Stimulated activated CD4-positive, alpha-beta T cell treated with anti-CD3 and anti-CD28 coated beads, Interleukin-12 subunit alpha, Interleukin-12 subunit beta, amount 100 ng/mL, for 4 hours (primary cell): ENCODE measurements around the gene PPP2R1A.
"Not testable (repeated sequence)": the region's sequence is repeated elsewhere in the genome, so short reads cannot be mapped to it uniquely, and the experiment has no call there.

Source experiments
- DNase-seq: peaks from one replicate; pipeline ENCODE4 v3.0.0-alpha.2; 2020

Gene PPP2R1A

DNA sequence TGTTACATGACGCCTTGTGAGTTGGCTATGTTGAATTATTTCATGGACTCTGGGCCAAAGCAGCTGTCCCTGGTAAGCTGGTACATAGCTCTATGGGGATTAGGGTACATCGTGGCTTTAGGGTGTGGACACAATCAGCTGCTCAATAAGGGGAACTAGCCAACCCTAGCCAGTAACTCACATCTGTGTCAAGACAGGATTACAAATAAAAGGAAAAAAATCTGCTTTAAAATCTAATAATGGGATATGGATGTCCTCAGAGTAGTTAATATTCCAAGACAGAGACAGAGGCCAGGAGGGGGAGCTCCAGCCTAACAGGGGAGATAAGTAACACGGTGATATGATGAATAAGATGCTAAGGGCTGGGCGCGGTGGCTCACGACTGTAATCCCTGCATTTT lies 58.4 kb downstream of the PPP2R1A start:
- DNase-seq = peak; percentile 60

DNA sequence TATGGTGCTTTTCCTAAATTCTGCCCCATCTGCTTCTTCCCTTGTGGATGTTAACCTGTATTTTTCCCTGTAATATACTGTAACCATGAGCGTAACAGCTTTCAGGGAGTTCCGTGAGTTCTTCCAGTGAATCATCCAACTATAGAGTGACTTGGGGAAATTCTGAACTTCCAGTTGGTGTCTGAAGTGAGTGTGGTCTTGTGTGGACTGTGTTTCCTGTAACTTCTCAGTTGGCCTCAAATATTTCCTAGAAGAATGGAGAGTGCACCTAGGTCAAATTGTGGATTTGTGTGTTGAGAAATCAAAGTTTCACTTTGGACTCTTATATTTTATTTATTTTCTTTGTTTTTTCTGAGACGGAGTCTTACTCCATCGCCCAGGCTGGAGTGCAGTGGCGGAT lies 68.6 kb downstream of the PPP2R1A start:
- no peak for DNase-seq

- DNase-seq = not testable (repeated sequence)
These were observed 75.7 kb downstream of the PPP2R1A start for GRCh38 chr19:52265556-52265955.

DNA sequence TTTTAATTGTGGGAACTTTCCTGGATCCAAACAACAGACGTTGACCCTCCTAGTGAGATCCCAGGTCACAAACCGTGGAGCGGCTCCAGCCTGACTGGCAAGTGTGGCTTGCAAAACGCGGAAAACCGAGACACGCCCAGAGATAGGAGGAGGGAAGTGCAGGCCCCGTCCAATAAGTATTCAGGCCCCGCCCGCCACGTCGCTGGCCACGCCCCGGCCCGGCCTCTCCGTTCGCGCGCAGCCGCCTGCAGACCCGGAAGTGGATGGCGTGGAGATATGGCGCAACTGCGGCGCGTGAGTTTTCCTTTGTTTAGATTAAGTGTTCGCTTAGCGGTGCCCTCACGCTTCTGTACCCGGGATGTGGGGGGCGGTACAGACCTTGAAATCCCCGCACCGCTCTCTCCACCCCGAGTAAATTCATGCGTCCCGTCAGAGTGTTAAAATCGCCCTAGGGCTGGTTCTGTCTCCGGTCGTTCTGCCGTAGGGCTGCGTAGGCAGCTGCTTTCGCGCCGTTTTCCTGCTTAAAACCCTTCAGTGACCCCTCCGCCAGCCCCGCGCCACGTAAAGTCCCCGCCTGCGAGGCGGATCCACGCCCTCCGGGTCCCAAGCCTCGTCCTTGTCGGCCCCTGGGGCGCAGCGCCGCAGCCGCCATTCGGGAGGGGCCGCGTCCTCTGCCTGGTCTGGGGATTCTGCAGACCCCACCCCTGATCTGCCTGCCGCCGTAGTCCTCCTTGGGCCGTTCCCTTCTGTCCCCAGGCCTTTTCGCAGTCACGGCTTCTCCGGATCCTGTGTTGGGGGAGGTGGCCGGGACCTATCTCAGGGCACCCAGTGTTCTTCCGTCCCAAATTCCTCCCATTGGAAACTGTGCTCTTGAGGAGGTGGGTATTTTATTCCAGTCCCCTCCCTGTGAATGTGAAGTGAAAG lies 79.7 kb downstream of the PPP2R1A start, which contains the start of gene ZNF766:
Gene ZNF766, plus strand, starts transcription at position 250 of the 924 bp plus-strand sequence. Its CDS starts 27 bp downstream, at position 277.
- peak; percentile 98 for DNase-seq

- no peak for DNase-seq
These were observed 80.5 kb downstream of the PPP2R1A start for GRCh38 chr19:52270266-52270885.

- DNase-seq = no peak
These were observed 83.4 kb downstream of the PPP2R1A start for GRCh38 chr19:52273301-52273700.

DNA sequence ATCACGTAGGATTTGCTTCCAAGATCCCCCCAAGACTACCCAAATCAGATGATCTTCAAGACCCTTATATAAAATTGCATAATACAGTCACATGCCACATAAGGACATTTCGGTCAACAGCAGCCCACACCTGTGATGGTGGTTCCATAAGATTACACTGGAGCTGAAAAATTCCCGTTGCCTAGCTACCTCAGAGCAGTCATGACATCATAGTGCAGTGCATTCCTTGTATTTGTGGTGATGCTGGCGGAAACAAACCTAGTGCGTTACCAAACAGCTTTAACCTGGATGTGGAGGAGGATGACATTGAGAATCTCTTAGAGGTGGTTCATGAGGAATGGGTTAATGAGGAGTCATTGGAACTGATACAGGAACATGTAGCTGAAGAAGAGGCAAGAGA lies 84.3 kb downstream of the PPP2R1A start:
- DNase-seq = no peak

GRCh38 chr19:52275988-52276387 lies 86.1 kb downstream of the PPP2R1A start:
- no peak for DNase-seq

- DNase-seq = no peak
These were observed 87.6 kb downstream of the PPP2R1A start for GRCh38 chr19:52277471-52277870.
